SH-SY5Y (cell line): ENCODE results near the gene ABHD12.

ENCODE experiments used
- GATA2 ChIP-seq: IDR thresholded peaks from 2 replicates; pipeline ENCODE4 v1.6.1; 2011; ENCODE audit warnings: mild to moderate bottlenecking, low read depth, low read length
- GATA3 ChIP-seq: IDR thresholded peaks from 2 replicates; pipeline ENCODE4 v1.6.1; 2011; ENCODE audit warnings: low read depth, mild to moderate bottlenecking, low read length, moderate library complexity

- TF ChIP-seq GATA2: no peak
- no peak for TF ChIP-seq GATA3
These were observed 7.2 kb upstream of the ABHD12 start for GRCh38 chr20:25397821-25398220.
